GM10266 (cell line): ENCODE measurements around the gene NT5C2.

Experiments used
- DNase-seq: peaks from one replicate; pipeline ENCODE4 v3.0.0; 2012; ENCODE audit errors: extremely low spot score
- CTCF ChIP-seq: IDR thresholded peaks from 2 replicates; pipeline ENCODE4 v1.5.1; 2012; ENCODE audit warnings: mild to moderate bottlenecking, low read depth; ENCODE audit not compliant: control insufficient read depth, insufficient read depth; ENCODE audit errors: missing control alignments

NT5C2 gene

GRCh38 chr10:103204353-103205255 is 11.5 kb upstream of the NT5C2 start:
- no peak for TF ChIP-seq CTCF
- no peak for DNase-seq

GRCh38 chr10:103203466-103203865 is 10.4 kb upstream of the NT5C2 start:
- no peak for DNase-seq
- no peak for TF ChIP-seq CTCF

- no peak for DNase-seq
These were observed 9.2 kb upstream of the NT5C2 start for GRCh38 chr10:103202319-103202718.

GRCh38 chr10:103199488-103199887 is 6.4 kb upstream of the NT5C2 start:
- TF ChIP-seq CTCF = no peak
- DNase-seq = no peak

More at GRCh38 chr10:103202319-103202718, 9.2 kb upstream of the NT5C2 start:
- TF ChIP-seq CTCF = no peak

GRCh38 chr10:103198648-103199047 is 5.6 kb upstream of the NT5C2 start:
- TF ChIP-seq CTCF = no peak
- DNase-seq = no peak

GRCh38 chr10:103197903-103198302 is 4.8 kb upstream of the NT5C2 start:
- no peak for TF ChIP-seq CTCF
- DNase-seq = no peak

- no peak for TF ChIP-seq CTCF
These were observed 4.1 kb upstream of the NT5C2 start for GRCh38 chr10:103197174-103197573.

More at GRCh38 chr10:103197174-103197573, 4.1 kb upstream of the NT5C2 start:
- no peak for DNase-seq
